HG02943 (cell line): ENCODE results near the gene SURF1.
"Not testable (repeated sequence)": the region's sequence is repeated elsewhere in the genome, so short reads cannot be mapped to it uniquely, and the experiment has no call there.

Experiments
- ATAC-seq: cut with Tn5 transposase; IDR thresholded peaks from one replicate; pipeline ENCODE4 v1.9.1; 2021; ENCODE audit warnings: mild to moderate bottlenecking, low read depth, moderate library complexity; ENCODE audit not compliant: unreplicated experiment

Gene SURF1

DNA sequence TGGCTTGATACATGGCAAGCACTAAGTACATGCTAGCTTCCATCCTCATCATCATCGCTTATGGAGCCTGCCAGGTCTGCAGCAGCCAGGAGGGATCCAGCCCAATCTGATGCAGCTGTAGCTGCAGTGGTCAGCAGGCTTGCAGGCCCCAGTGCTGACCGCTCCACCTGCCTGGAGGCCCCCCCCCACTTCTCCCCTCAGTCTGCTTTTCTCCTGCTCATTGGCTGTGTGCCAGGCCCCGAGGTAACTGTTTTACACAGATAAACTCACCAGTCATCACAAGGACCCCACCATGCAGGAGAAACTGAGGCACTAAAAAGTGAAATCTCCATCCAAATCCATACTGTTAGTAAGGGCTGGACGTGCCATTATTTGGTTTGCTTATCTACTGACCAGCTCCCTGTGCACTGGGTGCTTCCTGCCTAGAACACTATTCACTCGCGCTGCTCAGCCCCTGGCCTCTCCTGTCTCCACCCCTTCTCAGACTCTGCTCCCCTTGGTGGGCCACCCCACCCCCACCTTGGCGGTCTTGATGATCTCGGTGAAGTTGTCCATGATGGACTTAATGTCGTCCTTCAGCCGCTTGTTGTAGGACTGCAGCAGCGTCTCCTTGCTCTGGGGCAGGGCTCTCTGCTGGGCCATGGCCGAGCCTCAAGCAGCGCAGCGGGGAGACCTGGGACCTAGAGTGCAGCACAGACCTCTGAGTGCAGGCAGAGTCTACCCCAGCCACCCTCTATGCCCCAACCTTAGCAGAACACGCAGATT is 10.1 kb downstream of the SURF1 start:
- ATAC-seq: no peak

DNA sequence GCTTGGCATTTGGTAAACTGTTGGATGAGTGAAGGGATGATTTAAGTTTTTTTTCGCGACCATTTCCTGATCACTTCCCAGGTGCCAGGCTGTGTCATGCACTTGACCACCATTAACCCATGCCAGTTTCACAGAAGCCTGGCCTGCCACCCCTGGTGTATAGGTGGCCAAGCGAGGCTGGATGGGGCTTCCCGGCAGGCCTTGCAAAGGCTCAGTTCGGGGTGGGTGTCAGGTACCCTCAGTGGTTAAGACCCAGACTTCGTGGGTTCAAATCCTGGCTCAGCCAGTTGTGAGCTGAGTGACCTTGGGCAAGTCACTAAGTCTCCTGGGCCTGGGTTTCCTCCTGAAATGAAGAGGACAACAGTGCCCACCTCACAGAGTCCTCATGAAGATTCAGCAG is 10.7 kb downstream of the SURF1 start:
- no peak for ATAC-seq

- no peak for ATAC-seq
These were observed 11.3 kb downstream of the SURF1 start for GRCh38 chr9:133344979-133345378.

- ATAC-seq: no peak
These were observed 12.2 kb downstream of the SURF1 start for GRCh38 chr9:133344071-133344470.

- ATAC-seq: no peak
These were observed 13.7 kb downstream of the SURF1 start for GRCh38 chr9:133342570-133342969.

DNA sequence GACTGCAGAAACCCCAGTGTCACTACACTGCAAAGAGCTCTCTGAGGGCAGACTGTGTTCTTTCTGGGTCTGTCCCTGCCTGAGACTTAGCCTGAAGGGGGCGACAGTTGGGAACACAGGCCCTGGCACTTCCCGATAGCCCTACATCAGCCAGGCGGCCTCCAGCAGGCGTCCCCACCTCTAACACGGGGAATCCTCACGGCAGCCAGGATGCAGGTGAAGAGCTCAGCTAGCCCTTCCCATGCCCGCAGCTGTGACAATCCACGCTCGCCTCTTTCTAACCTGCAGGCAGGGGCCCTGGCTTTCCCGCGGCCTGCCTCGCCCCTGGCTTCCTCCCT is 14.2 kb downstream of the SURF1 start:
- no peak for ATAC-seq

DNA sequence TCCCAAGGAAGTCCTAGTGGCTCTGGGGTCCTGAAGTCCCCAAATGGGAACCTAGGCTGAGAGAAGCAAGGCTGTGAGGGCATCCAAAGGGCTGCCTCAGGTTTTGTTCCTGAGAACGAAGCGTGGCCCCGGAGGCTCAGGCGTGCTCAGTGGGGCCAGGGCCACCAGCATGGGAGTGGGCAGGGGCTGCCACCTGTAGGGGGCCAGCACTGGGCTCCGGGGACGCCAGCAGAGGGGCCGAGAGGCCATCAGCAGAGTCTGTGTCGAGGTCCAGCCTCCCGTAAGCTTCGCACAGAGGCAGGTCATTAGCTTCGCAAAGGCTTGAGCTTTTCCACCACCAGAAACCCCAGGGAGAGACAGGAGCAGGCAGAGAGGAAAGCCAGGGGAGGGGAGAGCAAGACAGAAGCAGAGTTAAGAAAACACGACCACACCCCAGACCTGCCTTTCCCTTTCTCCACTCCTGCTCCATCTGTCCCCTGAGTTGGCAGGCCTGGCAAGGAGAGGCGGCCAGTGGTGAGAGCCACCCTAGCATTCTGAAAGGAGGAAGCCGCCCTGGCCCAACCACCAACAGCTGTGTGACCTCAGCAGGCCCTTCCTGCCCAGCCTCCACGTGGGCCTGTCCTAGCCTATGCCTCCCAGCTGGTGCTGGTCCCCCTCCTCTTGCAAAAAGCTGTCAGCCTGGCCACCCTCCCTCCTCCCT is 14.8 kb downstream of the SURF1 start:
- ATAC-seq: no peak

GRCh38 chr9:133340916-133341315 is 15.4 kb downstream of the SURF1 start:
- ATAC-seq: no peak

- ATAC-seq: no peak
These were observed 16.0 kb downstream of the SURF1 start for GRCh38 chr9:133340256-133340655.

DNA sequence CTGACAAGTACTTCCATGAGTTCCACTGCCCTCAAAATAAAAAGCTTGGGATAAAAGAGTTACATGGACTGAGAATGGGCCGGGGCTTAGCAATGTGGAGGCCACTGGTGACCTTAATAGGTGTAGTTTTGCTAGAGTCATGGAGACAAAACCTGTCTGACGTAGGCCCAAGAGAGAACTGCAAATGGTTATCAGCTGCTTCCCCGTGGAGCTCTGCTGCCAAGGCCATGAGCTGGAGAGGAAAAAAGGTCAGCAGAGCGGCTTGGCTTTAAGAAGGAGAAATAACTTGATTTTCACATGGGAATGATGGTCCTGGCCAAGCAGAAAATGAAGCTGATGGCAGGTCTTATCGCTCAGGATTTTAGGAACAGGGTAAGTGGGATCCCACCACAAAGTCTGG is 16.6 kb downstream of the SURF1 start:
- no peak for ATAC-seq

- peak; percentile 81 for ATAC-seq
These were observed 20.1 kb downstream of the SURF1 start, which contains the start of gene SURF6 for GRCh38 chr9:133335924-133336811. Gene SURF6, minus strand, starts transcription at chr9:133336188. Its CDS starts 56 bp downstream, at chr9:133336132.

DNA sequence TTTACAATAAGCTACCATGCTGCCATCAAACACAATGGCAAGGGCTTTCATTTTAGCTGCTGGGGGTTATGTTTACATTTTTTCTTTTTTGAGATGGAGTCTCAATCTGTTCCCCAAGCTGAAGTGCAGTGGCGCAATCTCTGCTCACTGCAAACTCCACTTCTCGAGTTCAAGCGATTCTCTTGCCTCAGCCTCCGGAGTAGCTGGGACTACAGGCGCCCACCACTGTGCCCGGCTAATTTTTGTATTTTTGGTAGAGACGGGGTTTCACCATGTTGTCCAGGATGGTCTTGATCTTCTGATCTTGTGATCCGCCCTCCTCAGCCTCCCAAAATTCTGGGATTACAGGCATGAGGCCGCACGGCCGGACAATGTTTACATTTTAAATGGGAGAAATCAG is 21.4 kb downstream of the SURF1 start:
- not testable (repeated sequence) for ATAC-seq

- ATAC-seq: no peak
These were observed 22.1 kb downstream of the SURF1 start for GRCh38 chr9:133334161-133334560.

DNA sequence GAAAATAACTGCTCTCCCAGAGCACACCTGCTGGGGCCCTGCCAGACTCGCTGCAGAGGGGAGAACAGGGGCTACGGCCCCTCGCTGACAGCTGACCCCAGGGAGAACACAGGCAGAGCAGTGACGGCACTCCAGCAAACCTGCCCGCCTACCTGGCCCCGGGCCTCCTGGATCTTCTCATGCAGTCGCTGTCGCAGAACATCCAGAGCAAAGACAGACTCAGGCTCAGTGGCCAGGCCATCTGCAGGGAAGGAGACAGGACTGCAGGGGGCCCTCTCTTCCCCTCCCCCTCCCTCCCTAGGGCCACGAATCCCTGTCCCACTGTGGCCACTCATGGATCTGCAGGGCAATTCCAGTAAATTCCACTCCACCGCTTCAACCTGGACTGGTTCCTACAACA is 22.7 kb downstream of the SURF1 start:
- ATAC-seq: no peak

GRCh38 chr9:133333011-133333410 is 23.3 kb downstream of the SURF1 start:
- ATAC-seq: no peak

DNA sequence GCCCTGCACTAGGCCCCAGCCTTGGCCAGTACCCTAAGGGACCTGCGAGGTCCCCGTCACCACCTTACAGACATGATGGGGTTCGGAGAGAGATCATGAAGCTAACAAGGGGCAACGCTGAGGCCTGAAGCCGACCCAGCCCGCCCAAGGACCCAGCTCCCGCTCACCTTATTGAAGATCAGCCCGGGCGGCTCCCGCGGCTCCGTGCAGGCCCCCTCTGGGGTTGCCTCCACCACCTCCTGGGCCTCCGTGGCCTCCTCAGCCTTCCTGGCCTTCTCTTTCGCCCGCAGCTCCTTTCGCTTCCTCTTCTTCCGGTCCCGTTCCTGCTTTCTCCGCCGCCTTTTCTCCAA is 23.9 kb downstream of the SURF1 start:
- ATAC-seq: no peak

DNA sequence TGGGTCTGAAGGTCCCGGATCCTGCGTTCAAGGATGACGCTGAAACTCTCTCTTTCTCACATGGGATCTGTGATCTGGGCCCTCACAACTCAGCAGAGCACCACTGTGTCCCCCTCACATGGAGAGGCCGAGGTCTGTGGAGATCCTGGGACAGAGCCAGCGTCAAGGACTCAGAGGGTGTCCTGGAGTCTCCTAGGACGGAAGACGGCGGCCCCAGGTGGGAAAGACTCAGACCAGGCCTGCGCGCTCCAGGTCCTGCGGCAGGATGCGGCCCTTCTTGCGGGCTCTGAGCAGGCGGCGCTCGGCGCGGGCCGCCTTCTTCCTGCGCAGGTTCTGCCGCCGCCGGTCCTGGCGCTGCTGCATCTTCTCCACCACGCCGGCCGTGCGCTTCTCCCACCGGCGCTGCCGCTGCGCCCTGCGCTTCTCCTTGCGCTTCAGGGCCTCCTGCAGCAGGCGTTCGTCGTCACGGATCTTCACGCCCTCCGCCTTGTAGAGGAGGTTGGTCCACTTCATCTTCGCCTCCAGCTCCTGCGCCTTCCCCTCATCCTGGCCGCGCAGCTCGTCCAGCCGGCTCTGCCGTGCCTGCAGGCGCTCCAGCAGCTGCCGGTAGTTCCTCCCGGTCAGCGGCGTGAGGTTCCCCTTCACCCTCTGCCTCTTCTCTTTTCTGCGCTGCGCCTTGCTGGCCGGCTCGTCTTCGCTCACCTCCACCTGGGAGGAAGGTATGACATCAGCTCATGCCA is 24.5 kb downstream of the SURF1 start:
- ATAC-seq: no peak

- ATAC-seq: no peak
These were observed 25.1 kb downstream of the SURF1 start for GRCh38 chr9:133331221-133331620.

DNA sequence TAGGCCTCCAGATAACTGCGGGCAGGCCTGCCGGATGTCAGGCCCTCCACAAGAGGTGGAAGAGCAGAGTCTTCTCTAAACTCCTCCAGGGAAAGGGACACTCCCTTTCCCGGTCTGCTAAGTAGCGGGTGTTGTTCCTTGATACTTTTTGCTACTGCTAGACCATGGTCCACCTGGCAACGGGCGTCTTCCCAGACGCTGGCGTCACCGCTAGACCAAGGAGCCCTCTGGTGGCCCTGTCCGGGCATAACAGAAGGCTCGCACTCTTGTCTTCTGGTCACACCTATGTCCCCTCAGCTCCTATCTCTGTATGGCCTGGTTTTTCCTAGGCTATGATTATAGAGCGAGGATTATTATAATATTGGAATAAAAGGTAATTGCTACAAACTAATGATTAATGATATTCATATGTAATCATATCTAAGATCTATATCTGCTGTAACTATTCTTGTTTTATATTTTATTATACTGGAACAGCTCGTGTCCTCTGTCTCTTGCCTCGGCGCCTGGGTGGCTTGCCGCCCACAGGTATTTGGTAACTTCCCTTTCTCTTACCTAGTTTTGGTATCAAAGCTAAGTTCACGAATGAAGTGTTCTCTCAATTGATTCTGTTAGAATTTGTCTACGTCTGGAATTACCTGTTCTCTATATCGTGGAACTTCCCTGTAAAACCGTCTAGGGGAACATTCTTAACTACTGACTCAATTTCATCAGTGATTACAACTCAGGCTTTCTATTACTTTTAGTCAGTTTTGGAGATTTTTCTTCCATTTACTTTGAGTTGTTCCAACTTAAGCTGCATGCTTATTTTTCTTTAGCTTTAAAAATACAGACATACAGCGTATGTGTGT is 26.8 kb downstream of the SURF1 start:
- not testable (repeated sequence) for ATAC-seq
